ENCODE results near the gene DNAJB6.

DNA sequence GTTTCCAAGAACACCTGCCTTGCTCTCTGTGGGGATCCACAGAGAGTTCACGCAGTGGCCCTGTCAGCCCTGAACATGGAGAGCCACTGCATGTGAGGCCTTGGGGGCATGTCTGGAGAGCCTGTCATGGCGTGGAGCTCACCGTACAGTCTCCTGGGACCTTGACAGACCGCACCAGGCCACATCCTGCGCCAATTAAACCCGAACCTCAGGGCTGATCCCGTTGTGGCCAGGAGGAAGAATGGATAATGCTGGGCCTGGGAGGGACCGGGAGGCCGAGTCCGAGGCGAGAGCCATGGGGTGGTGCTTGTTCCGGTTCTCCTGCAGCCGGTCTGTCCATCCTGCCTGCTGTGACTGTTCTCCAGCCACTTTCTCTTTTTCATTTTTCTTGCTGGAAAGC lies 68.7 kb downstream of the DNAJB6 start:
- no peak for TF ChIP-seq CTCF (IDR thresholded peaks at IDR 0.05)
- no peak for TF ChIP-seq POLR2AphosphoS5 (IDR thresholded peaks at IDR 0.05)
- TF ChIP-seq POLR2A (IDR thresholded peaks at IDR 0.05): no peak
